Karpas-422 (cell line): ENCODE data around the gene ZNF185. TPM values are rescaled to one million over a fixed set of nuclear protein-coding genes. Genes with fewer than 3 reads are reported as not detected.

Experiments
- DNase-seq: peaks from one replicate; pipeline ENCODE4 v3.0.0-alpha.2; 2015
- H2AFZ ChIP-seq: fragments of 200-600 bp; sonication (generic); 2 replicates; pipeline ENCODE4 v1.6.1; 2014; ENCODE audit warnings: antibody characterized with exemption, low read length, mixed read lengths
- H3K27ac ChIP-seq: fragments of 200-600 bp; sonication (generic); 2 replicates; pipeline ENCODE4 v1.5.1; 2014; ENCODE audit warnings: mild to moderate bottlenecking, low read length, moderate library complexity
- H3K27me3 ChIP-seq: fragments of 200-600 bp; sonication (generic); 2 replicates; pipeline ENCODE4 v1.6.1; 2014; ENCODE audit warnings: low read length, mixed read lengths
- H3K36me3 ChIP-seq: fragments of 200-600 bp; sonication (generic); 2 replicates; pipeline ENCODE4 v1.6.1; 2014; ENCODE audit warnings: low read length, mixed read lengths; ENCODE audit not compliant: insufficient read depth
- H3K4me1 ChIP-seq: fragments of 200-600 bp; sonication (generic); 2 replicates; pipeline ENCODE4 v1.6.1; 2014; ENCODE audit warnings: mild to moderate bottlenecking, low read length, mixed read lengths
- H3K4me2 ChIP-seq: fragments of 200-600 bp; sonication (generic); 2 replicates; pipeline ENCODE4 v1.6.1; 2014; ENCODE audit warnings: low read length, low read depth, mild to moderate bottlenecking; ENCODE audit not compliant: poor library complexity, severe bottlenecking
- H3K4me3 ChIP-seq: fragments of 200-600 bp; sonication (generic); 2 replicates; pipeline ENCODE4 v1.5.1; 2014; ENCODE audit warnings: mild to moderate bottlenecking, antibody characterized with exemption, low read length, mixed read lengths
- H3K79me2 ChIP-seq: fragments of 200-600 bp; sonication (generic); 2 replicates; pipeline ENCODE4 v1.6.1; 2014; ENCODE audit warnings: mild to moderate bottlenecking, low read length, mixed read lengths
- H3K9ac ChIP-seq: fragments of 200-600 bp; sonication (generic); 2 replicates; pipeline ENCODE4 v1.6.0; 2014; ENCODE audit warnings: low read length
- H3K9me2 ChIP-seq: fragments of 200-600 bp; sonication (generic), shearing (Covaris generic); replicated peaks from 2 replicates; pipeline ENCODE4 v1.6.0; 2014; ENCODE audit warnings: mild to moderate bottlenecking, low read length, moderate library complexity; ENCODE audit not compliant: insufficient read depth
- H3K9me3 ChIP-seq: fragments of 300-700, 200-600 bp; sonication (generic); 2 replicates; pipeline ENCODE4 v1.6.1; 2014; ENCODE audit warnings: low read length, mixed read lengths
- H4K20me1 ChIP-seq: fragments of 200-600 bp; sonication (generic); 2 replicates; pipeline ENCODE4 v1.6.1; 2014; ENCODE audit warnings: mild to moderate bottlenecking, antibody characterized with exemption, low read length, low read depth; ENCODE audit not compliant: insufficient read depth
- total RNA-seq: library from RNA; depleted of rRNA; stranded (reverse); fragments of >200 nt; shearing (Covaris generic); gene quantifications from 2 replicates; pipeline ENCODE4 v1.2.3, GENCODE V29; 2014; ENCODE audit warnings: low replicate concordance; rRNA removed

The ZNF185 gene
- total RNA-seq, 1 experiment from 2014 or later = 0.67 TPM

- Histone ChIP-seq H3K79me2 (no peaks in the 10 kb centered on the region), H3K9ac (peak overlapping the region; percentile 83), H3K9me2 (no peaks in the 10 kb centered on the region), H3K9me3 (no peaks in the 10 kb centered on the region), H3K4me1 (peaks cover 12% of the 10 kb centered on the region; the same call in 1 of the 2 replicates), H2AFZ (peak overlapping the region; percentile 86), H3K4me3 (peak overlapping the region; percentile 72), H3K27me3 (no peaks in the 10 kb centered on the region), H3K4me2 (peak overlapping the region; percentile 76), H3K36me3 (no peaks in the 10 kb centered on the region), H3K27ac (no peak overlapping the region), H4K20me1 (no peaks in the 10 kb centered on the region)
- DNase-seq = peak; percentile 95
Measured at GRCh38 chrX:152941328-152942076, 43.6 kb downstream of the ZNF185 start.

GRCh38 chrX:152942077-152942442 lies 44.2 kb downstream of the ZNF185 start:
- H3K9me2 ChIP-seq = no peaks in the 10 kb centered on the region
- peak overlapping the region; percentile 86 for H2AFZ ChIP-seq
- no peaks in the 10 kb centered on the region for H3K79me2 ChIP-seq
- H4K20me1 ChIP-seq = no peaks in the 10 kb centered on the region
- peak overlapping the region; percentile 66 for H3K9ac ChIP-seq
- H3K4me2 ChIP-seq = peak overlapping the region; percentile 61
- no peaks in the 10 kb centered on the region for H3K27me3 ChIP-seq
- H3K4me3 ChIP-seq = peak overlapping the region; percentile 67
- no peak overlapping the region for H3K27ac ChIP-seq
- peaks cover 12% of the 10 kb centered on the region; the same call in 1 of the 2 replicates for H3K4me1 ChIP-seq
- H3K36me3 ChIP-seq = no peaks in the 10 kb centered on the region
- DNase-seq = no peak
- no peaks in the 10 kb centered on the region for H3K9me3 ChIP-seq

DNA sequence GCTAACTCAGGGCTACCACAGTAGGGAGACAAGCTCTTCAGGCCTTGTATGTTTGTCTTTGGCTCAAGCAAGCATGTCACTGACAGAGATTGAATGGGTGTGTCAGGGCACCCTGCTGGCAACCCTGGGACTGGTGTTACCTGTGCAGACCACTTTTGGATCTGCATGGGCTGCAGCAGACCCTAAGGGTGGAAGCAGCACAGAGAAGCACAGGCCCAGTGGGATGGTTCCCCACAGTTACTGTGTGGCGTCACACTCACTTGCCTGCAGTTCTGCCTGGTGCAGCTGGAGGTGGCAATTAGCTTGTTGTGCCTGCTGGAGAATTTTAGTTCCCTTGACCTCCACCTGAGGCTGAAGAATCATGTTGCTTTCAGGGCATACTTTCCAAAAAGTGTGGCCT lies 46.0 kb downstream of the ZNF185 start:
- no peak overlapping the region for H3K4me2 ChIP-seq
- no peak overlapping the region for H3K4me3 ChIP-seq
- no peak for DNase-seq
- no peak overlapping the region for H2AFZ ChIP-seq
- H3K9me2 ChIP-seq = no peaks in the 10 kb centered on the region
- no peaks in the 10 kb centered on the region for H3K9me3 ChIP-seq
- H3K27ac ChIP-seq = no peak overlapping the region
- H3K9ac ChIP-seq = no peak overlapping the region
- no peaks in the 10 kb centered on the region for H3K27me3 ChIP-seq
- H3K79me2 ChIP-seq = no peaks in the 10 kb centered on the region
- H3K4me1 ChIP-seq = peaks cover 12% of the 10 kb centered on the region; the same call in 1 of the 2 replicates
- H4K20me1 ChIP-seq = no peaks in the 10 kb centered on the region
- no peaks in the 10 kb centered on the region for H3K36me3 ChIP-seq

DNA sequence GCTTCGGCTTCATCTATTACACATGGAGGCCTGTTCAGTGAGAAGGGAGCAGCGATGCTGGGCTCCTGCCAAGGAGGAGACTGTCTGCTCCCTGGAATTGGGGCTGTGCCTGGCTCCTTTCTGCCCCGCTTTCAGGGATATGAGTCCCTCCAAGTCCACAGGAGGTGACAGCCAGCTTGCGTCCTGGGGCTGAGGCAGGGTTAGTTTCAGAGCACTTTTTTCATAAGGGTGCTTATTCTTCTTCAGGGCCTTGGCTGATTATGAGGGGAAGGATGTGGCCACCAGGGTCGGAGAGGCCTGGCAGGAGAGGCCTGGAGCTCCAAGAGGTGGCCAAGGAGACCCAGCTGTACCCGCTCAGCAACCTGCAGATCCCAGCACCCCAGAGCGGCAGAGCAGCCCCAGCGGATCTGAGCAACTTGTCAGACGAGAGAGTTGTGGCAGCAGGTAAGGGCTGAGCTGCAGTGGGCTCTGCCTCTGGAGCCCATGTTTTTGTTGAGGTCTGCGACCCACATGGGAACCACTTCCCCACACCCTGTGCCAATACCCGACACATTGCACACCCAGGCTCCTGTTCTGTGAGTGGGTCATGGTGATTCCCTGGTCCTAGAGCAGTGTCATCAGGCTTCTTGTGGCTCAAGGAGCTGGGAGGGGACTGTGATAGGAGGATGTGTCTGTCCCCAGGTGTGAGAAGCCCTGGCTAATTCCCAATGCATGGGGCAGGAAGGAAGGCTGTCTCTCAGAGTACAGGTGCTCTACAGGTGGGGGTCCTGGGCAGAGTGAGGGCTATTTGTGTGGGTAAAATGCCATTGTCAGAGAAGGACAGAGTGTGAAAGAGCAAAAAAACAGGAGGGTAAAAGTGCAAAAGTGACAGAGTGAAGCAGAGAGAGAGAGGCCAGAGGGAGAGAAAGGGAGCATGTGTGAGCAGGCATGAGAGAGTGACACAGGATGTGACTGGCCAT lies 47.4 kb downstream of the ZNF185 start:
- no peaks in the 10 kb centered on the region for H3K79me2 ChIP-seq
- DNase-seq = no peak
- no peak overlapping the region for H3K9ac ChIP-seq
- no peaks in the 10 kb centered on the region for H4K20me1 ChIP-seq
- no peaks in the 10 kb centered on the region for H3K9me3 ChIP-seq
- H3K9me2 ChIP-seq = no peaks in the 10 kb centered on the region
- no peak overlapping the region for H2AFZ ChIP-seq
- no peak overlapping the region for H3K27ac ChIP-seq
- no peaks in the 10 kb centered on the region for H3K27me3 ChIP-seq
- no peak overlapping the region for H3K4me3 ChIP-seq
- H3K4me1 ChIP-seq = peaks cover 12% of the 10 kb centered on the region; the same call in 1 of the 2 replicates
- no peak overlapping the region for H3K4me2 ChIP-seq
- H3K36me3 ChIP-seq = no peaks in the 10 kb centered on the region

GRCh38 chrX:152946681-152947080 lies 48.8 kb downstream of the ZNF185 start:
- Histone ChIP-seq H3K9me2 (no peaks in the 10 kb centered on the region), H4K20me1 (no peaks in the 10 kb centered on the region), H2AFZ (no peak overlapping the region), H3K4me3 (no peak overlapping the region), H3K9me3 (no peaks in the 10 kb centered on the region), H3K27me3 (no peaks in the 10 kb centered on the region), H3K4me2 (no peak overlapping the region), H3K79me2 (no peaks in the 10 kb centered on the region), H3K27ac (no peak overlapping the region), H3K4me1 (peaks cover 8% of the 10 kb centered on the region; the same call in 1 of the 2 replicates), H3K9ac (no peak overlapping the region), H3K36me3 (no peaks in the 10 kb centered on the region)
- no peak for DNase-seq

Other genes with a start within 250 kb of the ZNF185 start
- gene MAGEA3, start 199.3 kb upstream of the ZNF185 start, total RNA-seq = not detected in 2 replicates
- not detected in 2 replicates for gene CSAG2, start 188.8 kb upstream of the ZNF185 start, total RNA-seq
- gene MAGEA2B, start 183.4 kb upstream of the ZNF185 start, total RNA-seq = not detected in 2 replicates
- gene CSAG1, start 164.3 kb upstream of the ZNF185 start, total RNA-seq = not detected in 2 replicates
- gene MAGEA12, start 164.3 kb upstream of the ZNF185 start, total RNA-seq = 0.36 TPM in 1 of 2 replicates, not detected in the other
- not detected in 2 replicates for gene MAGEA2, start 144.2 kb upstream of the ZNF185 start, total RNA-seq
- gene CSAG3, start 138.8 kb upstream of the ZNF185 start, total RNA-seq = not detected in 2 replicates
- gene MAGEA6, start 128.4 kb upstream of the ZNF185 start, total RNA-seq = 1.6 TPM in 1 of 2 replicates, not detected in the other
- 16.8 and 24.1 TPM in 2 replicates for gene CETN2, start 67.3 kb upstream of the ZNF185 start, total RNA-seq
- 23.6 and 23.8 TPM in 2 replicates for gene NSDHL, start 67.0 kb upstream of the ZNF185 start, total RNA-seq
- not detected in 2 replicates for gene PNMA5, start 96.0 kb downstream of the ZNF185 start, total RNA-seq
- gene PNMA3, start 158.4 kb downstream of the ZNF185 start, total RNA-seq = not detected in 2 replicates
- gene PNMA6A, start 174.4 kb downstream of the ZNF185 start, total RNA-seq = not detected in 2 replicates